ENCODE data around the gene EXOC1. TPM values are rescaled to one million over a fixed set of nuclear protein-coding genes. Genes with fewer than 3 reads are reported as not detected.

Gene EXOC1
- total RNA-seq, 1 donor from 2014 or later: 28.9 TPM

DNA sequence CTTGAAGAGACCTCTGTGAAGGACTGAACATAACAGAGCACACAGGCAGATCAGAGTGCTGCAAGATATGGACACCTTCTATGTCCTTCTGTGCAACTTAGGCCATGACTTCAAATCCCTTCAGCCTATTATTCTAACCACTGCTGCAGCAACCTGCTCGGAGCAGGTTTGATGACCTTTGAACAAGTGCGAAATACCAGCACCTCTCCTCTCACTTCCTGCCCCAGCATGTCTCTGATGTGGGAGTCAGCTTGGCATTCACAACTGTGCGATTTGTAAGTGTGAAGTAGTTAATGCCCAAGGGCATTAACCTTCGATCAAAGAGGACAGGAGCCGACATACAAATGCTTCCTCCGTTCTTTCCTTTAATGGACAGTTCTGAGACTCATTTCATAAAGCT, 1.6 kb upstream of the EXOC1 start:
- no peak overlapping the region for H3K4me3 Mint-ChIP-seq (ENCODE audit: unreplicated experiment)
- H3K9me3 Mint-ChIP-seq (ENCODE audit: low read depth): no peaks in the 10 kb centered on the region
- no peaks in the 10 kb centered on the region for H3K36me3 Mint-ChIP-seq (ENCODE audit: low read depth)
- TF ChIP-seq, protein P1, sequence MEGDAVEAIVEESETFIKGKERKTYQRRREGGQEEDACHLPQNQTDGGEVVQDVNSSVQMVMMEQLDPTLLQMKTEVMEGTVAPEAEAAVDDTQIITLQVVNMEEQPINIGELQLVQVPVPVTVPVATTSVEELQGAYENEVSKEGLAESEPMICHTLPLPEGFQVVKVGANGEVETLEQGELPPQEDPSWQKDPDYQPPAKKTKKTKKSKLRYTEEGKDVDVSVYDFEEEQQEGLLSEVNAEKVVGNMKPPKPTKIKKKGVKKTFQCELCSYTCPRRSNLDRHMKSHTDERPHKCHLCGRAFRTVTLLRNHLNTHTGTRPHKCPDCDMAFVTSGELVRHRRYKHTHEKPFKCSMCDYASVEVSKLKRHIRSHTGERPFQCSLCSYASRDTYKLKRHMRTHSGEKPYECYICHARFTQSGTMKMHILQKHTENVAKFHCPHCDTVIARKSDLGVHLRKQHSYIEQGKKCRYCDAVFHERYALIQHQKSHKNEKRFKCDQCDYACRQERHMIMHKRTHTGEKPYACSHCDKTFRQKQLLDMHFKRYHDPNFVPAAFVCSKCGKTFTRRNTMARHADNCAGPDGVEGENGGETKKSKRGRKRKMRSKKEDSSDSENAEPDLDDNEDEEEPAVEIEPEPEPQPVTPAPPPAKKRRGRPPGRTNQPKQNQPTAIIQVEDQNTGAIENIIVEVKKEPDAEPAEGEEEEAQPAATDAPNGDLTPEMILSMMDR (IDR thresholded peaks at IDR 0.05): no peak
- no peak overlapping the region for H3K27ac Mint-ChIP-seq (ENCODE audit: unreplicated experiment)
- DNase-seq (ENCODE audit: low spot score): no peak
- H3K4me1 Mint-ChIP-seq (ENCODE audit: low read depth): peaks cover 8% of the 10 kb centered on the region
- no peaks in the 10 kb centered on the region for H3K27me3 Mint-ChIP-seq (ENCODE audit: low read depth)

DNA sequence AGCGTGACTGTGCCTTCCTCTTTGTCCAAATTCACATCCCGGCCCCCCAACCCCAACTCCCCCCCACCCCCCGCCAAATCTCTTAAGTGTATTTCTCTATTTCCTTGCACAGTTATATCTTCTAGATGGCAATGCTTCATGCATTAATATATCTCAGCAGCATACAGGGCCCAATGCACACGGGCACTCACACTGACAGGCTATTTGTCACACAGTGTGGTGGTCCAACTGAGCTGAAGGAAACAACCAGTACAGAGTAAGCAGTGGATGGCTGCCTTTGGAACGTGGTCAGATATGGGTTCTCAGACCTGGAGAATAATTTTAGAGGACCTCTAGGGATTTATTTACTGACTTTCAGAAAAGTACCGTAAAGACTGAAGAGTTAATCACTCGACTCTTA, 681 bp downstream of the EXOC1 start:
- Mint-ChIP-seq H3K4me1 (ENCODE audit: low read depth) (peaks cover 8% of the 10 kb centered on the region), H3K27me3 (ENCODE audit: low read depth) (no peaks in the 10 kb centered on the region), H3K27ac (ENCODE audit: unreplicated experiment) (peak overlapping the region; percentile 95), H3K9me3 (ENCODE audit: low read depth) (no peaks in the 10 kb centered on the region), H3K36me3 (ENCODE audit: low read depth) (peaks cover 5% of the 10 kb centered on the region), H3K4me3 (ENCODE audit: unreplicated experiment) (no peak overlapping the region)
- no peak for DNase-seq (ENCODE audit: low spot score)
- TF ChIP-seq, protein P1 (IDR thresholded peaks at IDR 0.05): no peak

DNA sequence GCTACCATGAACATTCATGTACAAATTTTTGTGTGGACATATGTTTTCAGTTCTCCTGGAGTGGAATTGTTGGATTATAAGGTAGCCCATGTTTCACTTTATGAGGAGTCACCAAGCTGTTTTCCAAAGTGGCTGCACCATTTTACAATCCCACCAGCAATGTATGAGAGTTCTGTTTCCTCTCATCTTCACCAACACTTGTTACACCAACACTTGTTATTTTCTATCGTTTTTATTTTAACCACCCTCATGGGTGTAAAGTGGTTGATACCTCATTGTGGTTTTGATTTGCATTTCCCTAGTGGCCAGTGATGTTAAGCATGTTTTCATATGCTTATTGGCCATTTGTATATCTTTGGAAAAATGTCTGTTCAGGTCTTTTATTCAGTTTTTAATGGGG, 4.1 kb downstream of the EXOC1 start:
- TF ChIP-seq, protein P1 (IDR thresholded peaks at IDR 0.05): no peak
- no peaks in the 10 kb centered on the region for H3K27me3 Mint-ChIP-seq (ENCODE audit: low read depth)

DNA sequence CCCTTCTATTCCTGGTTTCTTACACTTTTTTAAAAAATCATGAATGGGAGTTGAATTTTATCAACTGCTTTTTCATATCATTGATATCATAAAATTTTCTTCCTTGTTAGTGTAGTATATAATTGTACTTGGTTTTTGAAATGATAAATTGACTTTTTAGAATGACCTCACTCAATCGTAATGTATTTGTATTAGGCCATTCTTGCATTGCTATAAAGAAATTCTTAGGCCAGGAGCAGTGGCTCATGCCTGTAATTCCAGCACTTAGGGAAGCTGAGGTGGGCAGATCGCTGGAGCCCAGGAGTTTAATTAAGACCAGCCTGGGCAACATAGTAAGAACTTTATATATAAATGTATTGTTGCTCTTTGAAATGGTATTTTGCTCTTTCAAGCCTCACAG, 6.3 kb downstream of the EXOC1 start:
- H3K4me3 Mint-ChIP-seq (ENCODE audit: unreplicated experiment): no peak overlapping the region
- no peak overlapping the region for H3K27ac Mint-ChIP-seq (ENCODE audit: unreplicated experiment)
- TF ChIP-seq, protein P1 (IDR thresholded peaks at IDR 0.05): no peak
- no peaks in the 10 kb centered on the region for H3K27me3 Mint-ChIP-seq (ENCODE audit: low read depth)
- no peak for DNase-seq (ENCODE audit: low spot score)
- no peaks in the 10 kb centered on the region for H3K9me3 Mint-ChIP-seq (ENCODE audit: low read depth)
- peaks cover 11% of the 10 kb centered on the region for H3K36me3 Mint-ChIP-seq (ENCODE audit: low read depth)
- no peaks in the 10 kb centered on the region for H3K4me1 Mint-ChIP-seq (ENCODE audit: low read depth)

More for the DNA sequence above, 4.1 kb downstream of the EXOC1 start:
- Mint-ChIP-seq H3K9me3 (ENCODE audit: low read depth) (no peaks in the 10 kb centered on the region), H3K4me1 (ENCODE audit: low read depth) (peaks cover 4% of the 10 kb centered on the region), H3K36me3 (ENCODE audit: low read depth) (peaks cover 11% of the 10 kb centered on the region), H3K27ac (ENCODE audit: unreplicated experiment) (no peak overlapping the region), H3K4me3 (ENCODE audit: unreplicated experiment) (no peak overlapping the region)
- DNase-seq (ENCODE audit: low spot score): no peak

DNA sequence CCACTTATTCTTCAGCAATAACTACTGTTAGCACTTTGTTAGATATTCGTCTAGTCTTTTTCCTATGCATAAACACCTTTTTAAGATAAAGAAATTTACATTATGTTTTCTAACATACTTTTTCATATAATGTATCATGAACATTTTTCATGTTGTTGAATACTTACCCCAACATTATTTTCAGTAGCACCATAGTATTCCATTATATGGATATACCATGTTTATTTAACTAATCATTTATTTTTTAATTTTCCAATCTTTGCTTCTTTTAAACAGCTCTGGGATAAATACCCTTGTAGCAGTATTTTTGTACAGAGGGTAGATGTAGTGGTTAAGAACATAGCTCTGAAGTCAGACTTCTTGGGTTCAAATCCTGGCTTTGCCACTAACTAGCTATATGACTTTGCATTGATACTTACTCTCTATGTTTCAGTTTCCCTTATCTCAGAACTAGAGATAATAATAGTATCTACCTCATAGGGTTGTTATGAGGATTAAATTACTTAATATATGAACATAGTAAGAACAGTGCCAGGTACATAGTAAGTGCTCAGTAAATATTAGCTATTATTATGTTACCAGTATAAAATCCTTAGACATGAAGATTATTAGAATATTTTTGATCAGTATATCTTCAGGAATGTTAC, 11.3 kb downstream of the EXOC1 start:
- Mint-ChIP-seq H3K27ac (ENCODE audit: unreplicated experiment) (peak overlapping the region; percentile 88), H3K27me3 (ENCODE audit: low read depth) (no peaks in the 10 kb centered on the region), H3K36me3 (ENCODE audit: low read depth) (peaks cover 17% of the 10 kb centered on the region), H3K9me3 (ENCODE audit: low read depth) (no peaks in the 10 kb centered on the region), H3K4me3 (ENCODE audit: unreplicated experiment) (no peak overlapping the region), H3K4me1 (ENCODE audit: low read depth) (peaks cover 31% of the 10 kb centered on the region)
- TF ChIP-seq, protein P1 (IDR thresholded peaks at IDR 0.05): no peak
- no peak for DNase-seq (ENCODE audit: low spot score)

All from chondrocyte (in vitro differentiated cells).